ENCODE measurements around the gene ST3GAL6.

GRCh38 chr3:98745718-98746117 is 17.4 kb upstream of the ST3GAL6 start:
- no peak for TF ChIP-seq CTCF (IDR thresholded peaks at IDR 0.05 in 4 of 5, conservative IDR thresholded peaks at IDR 0.05 in 1 of 5)
- no peak for TF ChIP-seq POLR2A (IDR thresholded peaks at IDR 0.05)

Measured in gastrocnemius medialis (tissue), 4 donors.